GM12873 (cell line): ENCODE results near the gene FOXP1.

ENCODE experiments used
- CTCF ChIP-seq: IDR thresholded peaks from 2 replicates; pipeline ENCODE4 v1.5.1; 2012; ENCODE audit warnings: low read depth, mild to moderate bottlenecking, moderate library complexity, low read length, control low read depth; ENCODE audit not compliant: insufficient read depth; ENCODE audit errors: missing control alignments

The FOXP1 gene

GRCh38 chr3:71565976-71566375, 17.6 kb downstream of the FOXP1 start:
- no peak for TF ChIP-seq CTCF

- TF ChIP-seq CTCF = no peak
Observed at GRCh38 chr3:71565316-71565715, 18.2 kb downstream of the FOXP1 start.

GRCh38 chr3:71564361-71564760, 19.2 kb downstream of the FOXP1 start:
- TF ChIP-seq CTCF = no peak

GRCh38 chr3:71563827-71564226, 19.7 kb downstream of the FOXP1 start:
- TF ChIP-seq CTCF = no peak

GRCh38 chr3:71562938-71563337, 20.6 kb downstream of the FOXP1 start:
- TF ChIP-seq CTCF = no peak

- TF ChIP-seq CTCF = no peak
Observed at GRCh38 chr3:71560665-71561064, 22.9 kb downstream of the FOXP1 start.

- no peak for TF ChIP-seq CTCF
Observed at GRCh38 chr3:71559578-71560162, 23.9 kb downstream of the FOXP1 start.
